ENCODE measurements around the gene PLA2G2F. TPM values are rescaled to one million over a fixed set of nuclear protein-coding genes. Genes with fewer than 3 reads are reported as not detected.

Gene PLA2G2F
- total RNA-seq, 5 donors from 2014 or later (not counting 1 experiment from before 2014, with no cell fraction given) = not detected

- DNase-seq (no peak), ATAC-seq (replicated peaks in 1 of 4) (no peak)
- Histone ChIP-seq H3K27me3 (replicated peaks in 1 of 2; ENCODE audit: control insufficient read depth in 2 of 2, extremely low read depth in 1 of 2, insufficient read depth in 2 of 2, low read length in 1 of 2) (peaks cover 0 to 33% of the 10 kb centered on the region in 2 experiments), H3K9me3 (no peaks in the 10 kb centered on the region), H3K4me3 (ENCODE audit: control insufficient read depth in 1 of 2, extremely low read depth in 1 of 2, low read length in 1 of 2) (no peak overlapping the region), H3K27ac (ENCODE audit: low read length) (no peak overlapping the region), H3K4me1 (ENCODE audit: control insufficient read depth in 1 of 2, extremely low read depth in 1 of 2, insufficient read depth in 2 of 2, low read length in 2 of 2) (no peaks in the 10 kb centered on the region), H3K36me3 (ENCODE audit: control insufficient read depth in 2 of 2, extremely low read depth in 1 of 2, insufficient read depth in 1 of 2, low read length in 1 of 2) (no peaks in the 10 kb centered on the region)
- Mint-ChIP-seq H3K27ac (no peak overlapping the region), H3K4me1 (peaks cover 0 to 2% (median 0%) of the 10 kb centered on the region in 3 donors), H3K9me3 (no peaks in the 10 kb centered on the region), H3K36me3 (no peaks in the 10 kb centered on the region), H3K27me3 (peaks cover 38 to 50% of the 10 kb centered on the region in 2 donors), H3K4me3 (no peak overlapping the region)
- CTCF ChIA-PET = no interaction called here
- WGBS (ENCODE audit: insufficient coverage) = 96% methylated on average over 3 of the region's 4 CpGs
- POLR2A ChIA-PET = no interaction called here
Observed at GRCh38 chr1:20120796-20121195, 18.3 kb upstream of the PLA2G2F start.

- ChIA-PET CTCF (interaction anchor here in 1 of 2 donors (0.6 kb wide), 1 partner anchor 369 kb away, joined by 3 read pairs; no protein-coding TSS in a partner anchor), POLR2A (no interaction called here)
- Mint-ChIP-seq H3K36me3 (no peaks in the 10 kb centered on the region), H3K27ac (no peak overlapping the region), H3K4me3 (no peak overlapping the region), H3K9me3 (no peaks in the 10 kb centered on the region), H3K4me1 (peaks cover 0 to 2% (median 0%) of the 10 kb centered on the region in 3 donors), H3K27me3 (peaks cover 31 to 33% of the 10 kb centered on the region in 2 donors)
- DNase-seq = no peak
- Histone ChIP-seq H3K27me3 (replicated peaks in 1 of 2; ENCODE audit: control insufficient read depth in 2 of 2, extremely low read depth in 1 of 2, insufficient read depth in 2 of 2, low read length in 1 of 2) (peaks cover 0 to 23% of the 10 kb centered on the region in 2 experiments), H3K4me1 (ENCODE audit: control insufficient read depth in 1 of 2, extremely low read depth in 1 of 2, insufficient read depth in 2 of 2, low read length in 2 of 2) (no peaks in the 10 kb centered on the region), H3K4me3 (ENCODE audit: control insufficient read depth in 1 of 2, extremely low read depth in 1 of 2, low read length in 1 of 2) (no peak overlapping the region), H3K27ac (ENCODE audit: low read length) (no peak overlapping the region), H3K36me3 (ENCODE audit: control insufficient read depth in 2 of 2, extremely low read depth in 1 of 2, insufficient read depth in 1 of 2, low read length in 1 of 2) (no peaks in the 10 kb centered on the region), H3K9me3 (no peaks in the 10 kb centered on the region)
- ATAC-seq (replicated peaks in 1 of 4) = no peak
- WGBS (ENCODE audit: insufficient coverage) = 50% methylated on average over 1 of the region's 10 CpGs
Observed at GRCh38 chr1:20123722-20124455, 15.2 kb upstream of the PLA2G2F start.

GRCh38 chr1:20124456-20125057 lies 14.6 kb upstream of the PLA2G2F start:
- POLR2A ChIA-PET = no interaction called here

GRCh38 chr1:20125100-20125499 lies 14.0 kb upstream of the PLA2G2F start:
- Histone ChIP-seq H3K36me3 (ENCODE audit: control insufficient read depth in 2 of 2, extremely low read depth in 1 of 2, insufficient read depth in 1 of 2, low read length in 1 of 2) (no peaks in the 10 kb centered on the region), H3K9me3 (no peaks in the 10 kb centered on the region), H3K27me3 (replicated peaks in 1 of 2; ENCODE audit: control insufficient read depth in 2 of 2, extremely low read depth in 1 of 2, insufficient read depth in 2 of 2, low read length in 1 of 2) (peaks cover 0 to 15% of the 10 kb centered on the region in 2 experiments), H3K4me1 (ENCODE audit: control insufficient read depth in 1 of 2, extremely low read depth in 1 of 2, insufficient read depth in 2 of 2, low read length in 2 of 2) (no peaks in the 10 kb centered on the region), H3K4me3 (ENCODE audit: control insufficient read depth in 1 of 2, extremely low read depth in 1 of 2, low read length in 1 of 2) (no peak overlapping the region), H3K27ac (ENCODE audit: low read length) (no peak overlapping the region)
- POLR2A ChIA-PET = no interaction called here
- 88% methylated on average over 4 of the region's 10 CpGs for WGBS (ENCODE audit: insufficient coverage)
- CTCF ChIA-PET = no interaction called here
- DNase-seq (no peak), ATAC-seq (replicated peaks in 1 of 4) (no peak)
- H3K9me3 Mint-ChIP-seq = peaks cover 0 to 6% (median 2%) of the 10 kb centered on the region in 3 donors
- H3K4me1 Mint-ChIP-seq = peaks cover 0 to under 1% (median 0%) of the 10 kb centered on the region in 3 donors
- no peaks in the 10 kb centered on the region for H3K36me3 Mint-ChIP-seq
- H3K27me3 Mint-ChIP-seq = peaks cover 26 to 28% of the 10 kb centered on the region in 2 donors
- no peak overlapping the region for H3K4me3 Mint-ChIP-seq
- H3K27ac Mint-ChIP-seq = no peak overlapping the region

More at GRCh38 chr1:20124456-20125057, 14.6 kb upstream of the PLA2G2F start:
- peaks cover 0 to under 1% (median under 1%) of the 10 kb centered on the region in 3 donors for H3K9me3 Mint-ChIP-seq
- 54% methylated on average over 5 of the region's 7 CpGs for WGBS (ENCODE audit: insufficient coverage)
- no peak overlapping the region for H3K4me3 Mint-ChIP-seq
- H3K27me3 Mint-ChIP-seq = peaks cover 31 to 33% of the 10 kb centered on the region in 2 donors
- Histone ChIP-seq H3K4me3 (ENCODE audit: control insufficient read depth in 1 of 2, extremely low read depth in 1 of 2, low read length in 1 of 2) (no peak overlapping the region), H3K27ac (ENCODE audit: low read length) (no peak overlapping the region), H3K27me3 (replicated peaks in 1 of 2; ENCODE audit: control insufficient read depth in 2 of 2, extremely low read depth in 1 of 2, insufficient read depth in 2 of 2, low read length in 1 of 2) (peaks cover 0 to 18% of the 10 kb centered on the region in 2 experiments), H3K36me3 (ENCODE audit: control insufficient read depth in 2 of 2, extremely low read depth in 1 of 2, insufficient read depth in 1 of 2, low read length in 1 of 2) (no peaks in the 10 kb centered on the region), H3K9me3 (no peaks in the 10 kb centered on the region), H3K4me1 (ENCODE audit: control insufficient read depth in 1 of 2, extremely low read depth in 1 of 2, insufficient read depth in 2 of 2, low read length in 2 of 2) (no peaks in the 10 kb centered on the region)
- H3K4me1 Mint-ChIP-seq = peaks cover 0 to 2% (median 0%) of the 10 kb centered on the region in 3 donors
- ATAC-seq (replicated peaks in 1 of 4) = no peak
- H3K27ac Mint-ChIP-seq = no peak overlapping the region
- DNase-seq = no peak
- H3K36me3 Mint-ChIP-seq = no peaks in the 10 kb centered on the region
- CTCF ChIA-PET = no interaction called here

- Histone ChIP-seq H3K27ac (ENCODE audit: low read length) (no peak overlapping the region), H3K4me1 (ENCODE audit: control insufficient read depth in 1 of 2, extremely low read depth in 1 of 2, insufficient read depth in 2 of 2, low read length in 2 of 2) (no peaks in the 10 kb centered on the region), H3K27me3 (replicated peaks in 1 of 2; ENCODE audit: control insufficient read depth in 2 of 2, extremely low read depth in 1 of 2, insufficient read depth in 2 of 2, low read length in 1 of 2) (peaks cover 0 to 14% of the 10 kb centered on the region in 2 experiments), H3K4me3 (ENCODE audit: control insufficient read depth in 1 of 2, extremely low read depth in 1 of 2, low read length in 1 of 2) (no peak overlapping the region), H3K9me3 (no peaks in the 10 kb centered on the region), H3K36me3 (ENCODE audit: control insufficient read depth in 2 of 2, extremely low read depth in 1 of 2, insufficient read depth in 1 of 2, low read length in 1 of 2) (no peaks in the 10 kb centered on the region)
- 72% methylated on average over 7 of the region's 9 CpGs for WGBS (ENCODE audit: insufficient coverage)
- Mint-ChIP-seq H3K4me1 (no peaks in the 10 kb centered on the region), H3K9me3 (peaks cover 0 to 6% (median 2%) of the 10 kb centered on the region in 3 donors), H3K36me3 (no peaks in the 10 kb centered on the region), H3K4me3 (no peak overlapping the region), H3K27me3 (peaks cover 19 to 24% of the 10 kb centered on the region in 2 donors), H3K27ac (no peak overlapping the region)
- POLR2A ChIA-PET = no interaction called here
- ATAC-seq (replicated peaks in 1 of 4) = no peak
- no peak for DNase-seq
- CTCF ChIA-PET = no interaction called here
Observed at GRCh38 chr1:20126041-20126805, 12.9 kb upstream of the PLA2G2F start.

- peaks cover 16 to 19% of the 10 kb centered on the region in 2 donors for H3K27me3 Mint-ChIP-seq
- Histone ChIP-seq H3K9me3 (no peaks in the 10 kb centered on the region), H3K27me3 (replicated peaks in 1 of 2; ENCODE audit: control insufficient read depth in 2 of 2, extremely low read depth in 1 of 2, insufficient read depth in 2 of 2, low read length in 1 of 2) (peaks cover 0 to 14% of the 10 kb centered on the region in 2 experiments), H3K27ac (ENCODE audit: low read length) (no peak overlapping the region), H3K4me3 (ENCODE audit: control insufficient read depth in 1 of 2, extremely low read depth in 1 of 2, low read length in 1 of 2) (no peak overlapping the region), H3K36me3 (ENCODE audit: control insufficient read depth in 2 of 2, extremely low read depth in 1 of 2, insufficient read depth in 1 of 2, low read length in 1 of 2) (no peaks in the 10 kb centered on the region), H3K4me1 (ENCODE audit: control insufficient read depth in 1 of 2, extremely low read depth in 1 of 2, insufficient read depth in 2 of 2, low read length in 2 of 2) (no peaks in the 10 kb centered on the region)
- ATAC-seq (replicated peaks in 1 of 4) (no peak), DNase-seq (no peak)
- POLR2A ChIA-PET = no interaction called here
- no peaks in the 10 kb centered on the region for H3K36me3 Mint-ChIP-seq
- WGBS (ENCODE audit: insufficient coverage) = 88% methylated on average over 9 of the region's 10 CpGs
- CTCF ChIA-PET = no interaction called here
- peaks cover 0 to 6% (median 2%) of the 10 kb centered on the region in 3 donors for H3K9me3 Mint-ChIP-seq
- H3K27ac Mint-ChIP-seq = no peak overlapping the region
- H3K4me3 Mint-ChIP-seq = no peak overlapping the region
- H3K4me1 Mint-ChIP-seq = no peaks in the 10 kb centered on the region
Observed at GRCh38 chr1:20126806-20127440, 12.2 kb upstream of the PLA2G2F start.

Measured in T-cell (primary cell).